NCI-H2107 treated with DMSO at 0.1 percent for 48 hours (cell line): ENCODE data around the gene BCL2L2.

Experiments
- DNase-seq: peaks from one replicate; lab custom pipeline; 2025; ENCODE audit not compliant: unreplicated experiment; lab: John Stamatoyannopoulos, UW

BCL2L2 gene

DNA sequence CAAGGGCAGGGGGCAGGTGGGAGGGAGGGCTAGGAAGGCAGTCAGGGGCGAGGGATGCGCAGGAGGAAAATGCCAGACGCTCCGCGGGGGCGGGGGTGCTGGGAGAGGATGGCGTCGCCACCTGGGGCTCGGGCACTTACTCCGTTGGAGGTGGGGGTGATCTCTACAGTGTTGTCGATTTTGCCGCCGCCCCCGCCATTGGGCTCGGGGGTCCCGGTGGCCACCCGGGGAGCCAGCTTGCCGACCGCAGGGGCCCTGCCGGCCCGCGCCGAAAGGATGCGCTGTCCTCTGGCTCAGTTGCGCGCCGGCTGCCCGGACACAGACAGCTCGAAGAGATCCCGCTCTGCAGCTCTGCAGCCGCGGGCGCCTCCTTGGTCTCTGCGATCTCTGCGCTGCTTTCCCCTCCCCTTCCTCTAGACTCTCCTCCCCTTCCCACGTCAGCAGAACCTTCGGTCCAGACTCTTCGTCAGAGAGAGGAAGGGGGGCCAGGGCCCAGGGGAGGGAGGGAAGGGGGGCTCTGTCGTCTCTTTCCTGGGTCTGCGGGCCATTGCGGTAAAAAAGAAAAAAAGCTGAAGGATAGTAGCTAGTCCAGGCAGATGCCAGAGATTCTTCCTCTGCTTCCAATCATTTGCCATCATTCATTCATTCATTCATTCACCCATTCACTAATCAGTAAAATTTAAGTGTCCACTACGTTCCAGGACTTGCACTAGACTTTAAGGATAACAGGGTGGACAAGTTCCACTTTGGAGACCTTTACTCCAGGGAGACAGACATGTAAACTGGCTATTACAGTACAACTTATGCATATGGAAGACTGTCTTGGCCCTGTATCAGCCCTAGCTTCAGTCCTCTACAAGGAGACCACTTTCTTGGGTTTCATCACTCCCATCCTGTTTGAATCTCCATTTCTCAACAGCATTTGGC lies 46.1 kb downstream of the BCL2L2 start, which contains the start of gene SLC22A17:
SLC22A17 (minus strand) TSS at position 382 of the 927 bp plus-strand sequence.
- peak; percentile 87 for DNase-seq

DNA sequence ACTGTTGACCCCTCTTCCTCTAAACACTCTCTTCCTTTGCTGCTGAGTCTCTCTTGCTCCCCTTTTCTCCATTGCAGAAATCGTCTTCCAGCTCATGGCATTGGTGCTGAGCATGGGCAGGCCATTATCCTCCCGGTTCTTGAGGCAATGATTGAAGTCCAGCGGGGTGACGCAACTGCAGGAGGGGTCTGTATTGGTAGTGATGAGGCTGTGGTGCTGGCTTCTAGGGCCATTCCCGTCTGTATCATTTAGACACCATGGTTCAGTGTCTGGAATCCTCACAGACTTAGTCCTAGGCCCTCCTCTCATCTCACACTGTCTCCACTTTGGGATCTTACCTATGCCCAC lies 46.8 kb downstream of the BCL2L2 start:
- DNase-seq = no peak

DNA sequence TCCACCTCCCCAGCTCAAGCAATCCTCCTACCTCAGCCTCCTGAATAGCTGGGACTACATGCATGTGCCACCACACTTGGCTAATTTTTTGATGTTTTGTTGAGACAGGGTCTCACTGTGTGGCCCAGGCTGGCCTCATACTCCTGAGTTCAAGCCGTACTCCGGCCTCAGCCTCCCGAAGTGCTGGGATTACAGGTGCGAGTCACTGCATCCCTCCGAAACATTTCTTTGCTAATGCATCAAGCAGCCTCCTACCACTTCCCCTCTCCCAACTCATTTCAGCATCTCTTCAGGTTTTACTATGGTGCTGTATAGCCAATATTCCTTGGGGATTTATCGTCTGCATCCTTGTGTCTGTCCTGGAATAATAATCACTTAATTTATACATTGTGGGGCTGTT lies 48.4 kb downstream of the BCL2L2 start:
- DNase-seq = no peak

DNA sequence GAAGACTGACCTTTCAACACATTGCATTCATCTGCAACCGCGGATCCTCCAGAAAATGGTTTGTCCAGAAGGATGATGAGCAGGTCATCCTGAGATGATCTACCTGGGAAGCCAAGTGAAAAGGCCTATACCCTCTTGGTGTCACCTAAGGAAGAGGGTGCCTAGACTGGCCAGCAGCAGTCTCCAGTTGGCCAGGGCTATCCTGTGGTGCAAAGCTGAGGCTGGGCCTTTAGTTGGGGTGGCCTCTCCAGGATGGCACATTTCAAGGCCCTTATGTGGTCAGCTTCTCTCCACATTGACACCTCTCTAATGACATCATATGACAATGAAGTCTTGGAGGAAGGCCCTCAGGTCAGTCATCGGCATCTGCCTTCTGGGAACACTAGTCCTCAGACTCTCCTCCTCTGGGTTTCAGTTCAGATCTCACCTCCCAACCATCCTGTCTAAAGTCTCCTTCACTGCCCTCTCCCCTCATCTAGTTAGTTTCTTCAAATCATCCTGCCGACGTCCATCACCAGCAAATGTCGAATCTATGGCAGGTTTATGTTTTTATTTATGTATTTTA lies 49.3 kb downstream of the BCL2L2 start:
- DNase-seq = no peak

DNA sequence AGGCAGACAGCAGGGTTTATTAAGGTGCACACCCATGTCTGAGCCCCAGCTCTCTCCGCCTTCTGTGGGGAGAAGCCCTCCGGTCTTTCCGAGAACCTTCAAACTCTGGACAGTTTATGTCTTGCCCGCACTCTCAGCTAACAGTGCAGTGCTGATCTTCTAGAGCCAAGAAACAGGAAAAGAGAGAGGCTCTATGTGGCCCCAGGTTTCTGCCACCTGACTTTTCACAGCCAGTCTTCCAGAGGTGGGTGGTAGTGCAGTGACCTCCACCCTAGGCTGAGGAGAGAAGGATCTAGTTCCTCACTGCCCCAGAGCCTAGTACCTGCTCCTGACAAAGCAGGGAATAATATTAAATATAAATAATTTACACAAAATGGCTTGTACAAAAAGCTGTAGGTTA lies 50.0 kb downstream of the BCL2L2 start:
- DNase-seq = no peak

DNA sequence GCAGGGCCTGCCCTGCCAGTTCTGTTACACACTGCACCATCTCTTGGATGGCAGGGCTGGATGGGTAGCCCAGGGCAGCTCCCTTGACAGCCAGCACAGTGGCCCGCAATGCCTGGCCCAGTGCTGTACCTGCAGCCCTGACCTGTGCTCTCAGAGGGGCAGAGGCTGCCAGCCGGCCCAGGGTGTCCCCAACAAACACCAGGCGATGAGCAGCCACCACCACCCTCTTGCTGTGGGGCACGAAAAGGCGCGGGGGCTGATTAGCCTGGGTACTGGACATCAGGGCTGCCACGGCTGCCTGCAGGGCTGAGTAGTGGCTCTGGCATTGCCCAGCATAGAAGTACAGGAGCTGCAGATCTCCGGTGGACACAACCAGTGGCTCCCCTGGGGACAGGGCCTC lies 50.6 kb downstream of the BCL2L2 start:
- DNase-seq = no peak

DNA sequence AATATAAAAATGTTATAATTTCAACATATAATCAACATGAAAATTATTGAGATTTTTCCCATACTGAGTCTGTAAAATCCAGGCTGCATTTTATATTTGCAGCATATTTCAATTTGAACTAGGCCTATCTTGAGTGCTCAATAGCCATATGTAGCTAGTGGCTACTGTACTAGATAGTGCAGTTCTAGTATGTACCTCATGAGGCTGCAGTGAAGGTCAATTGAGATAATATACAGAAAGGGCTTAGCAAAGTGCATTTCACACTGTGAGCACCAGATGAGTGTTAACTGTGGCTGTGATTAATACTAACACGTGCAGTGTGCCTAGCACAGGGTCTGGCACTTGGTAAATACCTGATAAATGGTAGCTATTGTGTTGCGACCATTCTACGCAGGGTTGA lies 51.4 kb downstream of the BCL2L2 start:
- no peak for DNase-seq

DNA sequence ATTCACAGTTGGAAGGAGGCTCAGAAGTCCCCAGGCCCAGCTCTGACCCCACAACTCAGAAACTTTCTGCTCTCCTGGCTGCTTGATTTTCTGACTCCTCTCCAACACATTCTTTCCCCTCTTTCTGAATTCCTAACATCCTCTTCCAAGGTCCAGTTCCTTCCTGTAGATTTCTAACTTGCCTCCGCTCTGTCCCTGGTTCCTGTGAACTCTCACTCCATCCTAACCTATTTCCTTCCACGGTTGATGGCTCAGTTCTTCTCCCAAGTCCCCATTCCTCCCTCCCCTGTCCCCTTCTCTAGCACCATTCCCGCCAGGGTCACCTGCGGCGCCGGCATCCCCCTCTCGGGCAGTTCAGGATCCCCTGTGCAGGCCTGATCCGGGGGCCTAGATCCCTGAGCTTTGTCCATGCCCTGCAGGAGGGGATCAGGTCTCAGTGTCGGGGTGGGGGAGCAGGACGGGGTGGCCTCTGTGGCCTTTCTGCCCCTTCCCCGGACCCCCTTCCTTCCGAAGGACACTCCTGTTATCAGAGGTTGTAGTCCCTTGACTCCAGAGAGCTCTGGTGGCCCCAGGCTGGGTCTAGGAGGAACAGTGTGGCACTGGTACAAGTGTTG lies 52.0 kb downstream of the BCL2L2 start:
- no peak for DNase-seq

DNA sequence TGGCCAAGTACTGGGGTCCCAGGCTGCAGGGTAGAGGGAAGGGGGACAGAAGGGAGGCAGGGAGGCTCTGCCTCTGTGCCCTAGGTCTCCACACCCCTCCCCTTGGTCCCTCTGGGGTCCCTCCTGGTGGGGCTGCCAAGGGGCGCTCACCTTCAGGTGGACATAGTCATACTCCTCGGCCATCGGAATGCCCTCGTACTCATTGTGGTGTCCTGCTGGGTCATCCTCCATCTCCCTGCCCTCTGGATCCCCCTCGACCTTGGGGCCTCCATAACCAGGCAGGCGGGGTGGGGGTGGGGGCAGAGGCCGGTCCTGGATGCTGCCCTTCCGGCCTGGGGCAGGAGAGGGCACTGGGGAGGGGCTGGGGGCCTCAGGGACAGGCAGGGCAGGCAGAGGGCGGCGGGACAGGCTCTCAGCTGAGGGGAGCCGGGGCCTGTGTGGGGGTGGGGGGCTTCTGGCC lies 52.6 kb downstream of the BCL2L2 start:
- no peak for DNase-seq

DNA sequence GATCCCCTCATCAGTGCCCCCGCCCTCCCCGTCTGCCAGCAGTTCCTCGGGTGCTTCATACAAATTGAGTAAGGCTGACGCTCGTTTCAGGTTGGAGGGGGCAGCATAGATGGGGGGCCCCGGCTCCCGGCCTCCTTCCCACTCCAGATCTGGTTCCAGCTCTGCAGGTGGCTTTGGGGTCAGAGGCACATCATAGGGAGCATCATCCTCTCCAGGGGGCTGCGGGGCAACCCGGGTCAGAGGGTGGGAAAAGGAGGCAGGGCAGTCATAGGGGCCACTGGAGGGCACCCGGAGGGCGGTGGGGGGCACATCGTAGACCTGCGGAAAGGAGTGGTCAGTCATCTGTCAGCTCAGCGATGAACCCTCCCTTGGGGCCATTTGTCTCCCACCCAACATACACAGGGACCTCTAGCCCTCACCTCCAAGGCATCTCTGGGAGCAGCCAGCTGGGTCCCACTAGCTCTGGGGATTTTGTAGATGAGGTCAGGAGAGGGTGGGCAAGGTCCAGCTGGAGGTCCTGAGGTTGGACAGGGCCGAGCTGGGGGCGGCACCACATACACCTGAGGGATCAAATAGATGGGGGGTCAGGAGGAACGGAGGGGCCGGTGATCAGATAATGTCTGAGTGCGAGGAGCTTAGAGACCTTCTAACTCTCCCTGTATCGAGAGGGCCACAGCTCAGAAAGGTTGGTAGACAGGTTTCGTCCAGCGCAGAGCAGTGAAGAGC lies 53.3 kb downstream of the BCL2L2 start:
- DNase-seq = no peak

DNA sequence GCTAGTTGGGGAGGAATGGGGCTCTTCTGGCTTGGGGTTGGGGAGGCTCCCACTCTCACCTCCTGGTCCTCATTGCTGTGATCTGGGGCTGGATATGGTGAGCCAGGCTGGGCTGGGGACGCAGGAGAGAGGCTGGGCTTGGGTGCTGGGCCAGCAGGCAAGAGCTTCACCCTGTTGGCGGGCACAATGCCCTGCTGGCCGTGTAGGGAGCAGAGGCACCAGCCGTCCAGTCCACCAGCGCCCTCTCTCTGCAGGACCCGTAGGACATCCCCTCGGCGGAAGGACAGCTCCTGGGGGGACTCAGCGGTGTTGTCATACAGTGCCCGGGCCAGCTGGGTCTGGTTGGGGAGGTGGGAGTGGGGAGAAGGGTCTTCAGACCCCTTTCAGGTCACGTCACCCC lies 53.9 kb downstream of the BCL2L2 start:
- no peak for DNase-seq

DNA sequence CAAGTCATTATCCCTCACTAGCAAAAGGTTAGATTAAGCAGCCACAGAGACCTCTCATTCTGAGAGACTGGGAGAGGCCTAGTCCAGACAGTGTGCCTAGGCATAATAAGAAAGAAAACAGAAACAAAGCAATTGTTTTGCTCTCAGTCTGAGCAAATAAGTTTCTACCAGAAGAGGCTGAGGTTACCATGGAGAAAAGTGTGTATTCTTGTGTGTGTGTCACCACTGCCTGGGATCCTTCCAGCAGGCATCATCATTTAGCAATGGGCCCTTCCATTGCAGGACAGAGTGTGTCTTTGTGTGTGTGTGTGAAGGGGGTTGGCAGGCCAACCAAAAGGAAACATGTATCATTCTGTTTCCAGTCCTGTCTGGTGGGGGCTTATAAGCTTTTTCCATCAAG lies 54.7 kb downstream of the BCL2L2 start:
- no peak for DNase-seq
